GM10248 (cell line): ENCODE measurements around the gene KHDRBS2.

ENCODE experiments used
- CTCF ChIA-PET: fragments of 300-600 bp; sonication (Branson Sonifier 250); formaldehyde crosslinking; extraction: SDS; loops from one replicate; lab custom pipeline; 2021; ENCODE audit warnings: antibody characterized with exemption; lab: Yijun Ruan, JAX
- POLR2A ChIA-PET: fragments of 350-650 bp; sonication (Branson Sonifier 250); formaldehyde crosslinking; extraction: SDS; loops from one replicate; lab custom pipeline; 2020; ENCODE audit warnings: antibody characterized with exemption; lab: Yijun Ruan, JAX
- DNase-seq: peaks from one replicate; pipeline ENCODE4 v3.0.0; 2012; ENCODE audit errors: extremely low spot score
- TF ChIP-seq, protein P1 (sequence below): IDR thresholded peaks from 2 replicates; pipeline ENCODE4 v1.5.1; 2012; ENCODE audit warnings: mild to moderate bottlenecking, low read depth; ENCODE audit errors: extremely low read depth, missing control alignments, control extremely low read depth

KHDRBS2 gene

GRCh38 chr6:61953851-61954250, 332.2 kb downstream of the KHDRBS2 start:
- no peak for DNase-seq
- TF ChIP-seq, protein P1, sequence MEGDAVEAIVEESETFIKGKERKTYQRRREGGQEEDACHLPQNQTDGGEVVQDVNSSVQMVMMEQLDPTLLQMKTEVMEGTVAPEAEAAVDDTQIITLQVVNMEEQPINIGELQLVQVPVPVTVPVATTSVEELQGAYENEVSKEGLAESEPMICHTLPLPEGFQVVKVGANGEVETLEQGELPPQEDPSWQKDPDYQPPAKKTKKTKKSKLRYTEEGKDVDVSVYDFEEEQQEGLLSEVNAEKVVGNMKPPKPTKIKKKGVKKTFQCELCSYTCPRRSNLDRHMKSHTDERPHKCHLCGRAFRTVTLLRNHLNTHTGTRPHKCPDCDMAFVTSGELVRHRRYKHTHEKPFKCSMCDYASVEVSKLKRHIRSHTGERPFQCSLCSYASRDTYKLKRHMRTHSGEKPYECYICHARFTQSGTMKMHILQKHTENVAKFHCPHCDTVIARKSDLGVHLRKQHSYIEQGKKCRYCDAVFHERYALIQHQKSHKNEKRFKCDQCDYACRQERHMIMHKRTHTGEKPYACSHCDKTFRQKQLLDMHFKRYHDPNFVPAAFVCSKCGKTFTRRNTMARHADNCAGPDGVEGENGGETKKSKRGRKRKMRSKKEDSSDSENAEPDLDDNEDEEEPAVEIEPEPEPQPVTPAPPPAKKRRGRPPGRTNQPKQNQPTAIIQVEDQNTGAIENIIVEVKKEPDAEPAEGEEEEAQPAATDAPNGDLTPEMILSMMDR: no peak
- CTCF ChIA-PET: no interaction called here
- POLR2A ChIA-PET: no interaction called here

GRCh38 chr6:61951586-61951985, 334.4 kb downstream of the KHDRBS2 start:
- ChIA-PET CTCF (no interaction called here), POLR2A (no interaction called here)

GRCh38 chr6:61950811-61951210, 335.2 kb downstream of the KHDRBS2 start:
- no peak for DNase-seq
- CTCF ChIA-PET: no interaction called here
- POLR2A ChIA-PET: no interaction called here
- TF ChIP-seq, protein P1: no peak

More at GRCh38 chr6:61951586-61951985, 334.4 kb downstream of the KHDRBS2 start:
- TF ChIP-seq, protein P1: no peak
- DNase-seq: no peak

- TF ChIP-seq, protein P1: no peak
- CTCF ChIA-PET: interaction anchor here (1.1 to 1.2 kb wide), 2 partner anchors 9 to 18 kb away, joined by 3 read pairs; no protein-coding TSS in a partner anchor
- POLR2A ChIA-PET: no interaction called here
- DNase-seq: no peak
Measured at GRCh38 chr6:61949971-61950370, 336.1 kb downstream of the KHDRBS2 start.

- TF ChIP-seq, protein P1: no peak
- POLR2A ChIA-PET: no interaction called here
- CTCF ChIA-PET: interaction anchor here (1.1 to 1.6 kb wide), 4 partner anchors 9 to 22 kb away, joined by 3 read pairs; no protein-coding TSS in a partner anchor
- no peak for DNase-seq
Measured at GRCh38 chr6:61949161-61949560, 336.9 kb downstream of the KHDRBS2 start.

- ChIA-PET POLR2A (no interaction called here), CTCF (interaction anchor here (1.6 kb wide), 1 partner anchor 23 kb away, joined by 3 read pairs; no protein-coding TSS in a partner anchor)
- TF ChIP-seq, protein P1: no peak
- DNase-seq: no peak
Measured at GRCh38 chr6:61947311-61947947, 338.6 kb downstream of the KHDRBS2 start.
